ENCODE measurements around the gene SLC30A2. TPM values are rescaled to one million over a fixed set of nuclear protein-coding genes. Genes with fewer than 3 reads are reported as not detected.
"Not testable (repeated sequence)": the region's sequence is repeated elsewhere in the genome, so short reads cannot be mapped to it uniquely, and the experiment has no call there.

Gene SLC30A2
- polyA plus RNA-seq, 3 donors = not detected

DNA sequence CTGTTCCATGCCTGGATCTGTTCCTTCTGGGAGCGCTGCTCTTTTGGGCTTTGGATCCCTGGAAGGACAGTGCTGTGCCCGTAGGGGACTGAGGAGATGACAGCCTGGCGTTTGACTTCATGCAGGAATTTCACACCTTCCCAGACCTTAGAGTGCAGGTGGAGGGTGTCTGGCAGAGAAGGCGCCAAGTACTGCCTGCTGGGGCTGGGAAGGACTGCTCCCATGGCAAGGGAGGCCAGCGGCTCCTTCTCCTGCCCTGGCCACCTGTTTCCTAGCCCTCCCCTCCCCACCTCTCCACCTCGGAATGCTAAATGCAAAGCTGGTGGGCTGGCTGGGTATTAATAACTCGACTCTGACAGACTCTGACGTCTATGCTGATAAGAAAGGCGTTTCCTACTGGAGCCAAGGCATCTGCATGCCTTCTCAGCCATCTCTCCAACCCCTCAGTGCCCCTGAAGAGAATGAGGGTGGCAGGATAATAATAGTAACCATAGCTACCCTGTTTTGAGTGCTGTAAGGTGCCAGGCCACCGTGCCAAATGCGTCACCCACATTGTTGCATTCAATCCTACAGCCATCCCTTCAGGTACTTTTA is 48.3 kb upstream of the SLC30A2 start:
- DNase-seq = no peak
- Histone ChIP-seq H3K4me1 (ENCODE audit: control insufficient read depth in 1 of 2, insufficient read depth in 2 of 2, low read length in 2 of 2) (no peaks in the 10 kb centered on the region), H4K20me1 (ENCODE audit: insufficient read depth, low read length) (no peaks in the 10 kb centered on the region), H3K9ac (ENCODE audit: insufficient read depth, low read length, poor library complexity, severe bottlenecking) (no peak overlapping the region), H3K27me3 (ENCODE audit: control insufficient read depth in 2 of 2, insufficient read depth in 2 of 2, low read length in 2 of 2) (peaks cover 0 to 21% of the 10 kb centered on the region in 2 donors), H2AFZ (ENCODE audit: insufficient read depth, low read depth, low read length, poor library complexity, severe bottlenecking) (no peak overlapping the region), H3K27ac (ENCODE audit: low read depth in 1 of 2, low read length in 2 of 2) (no peak overlapping the region), H3K36me3 (replicated peaks in 1 of 2; ENCODE audit: control insufficient read depth in 1 of 2, insufficient read depth in 2 of 2, low read length in 2 of 2) (no peaks in the 10 kb centered on the region), H3K79me2 (ENCODE audit: insufficient read depth, low read length) (no peaks in the 10 kb centered on the region), H3K4me2 (replicated peaks; ENCODE audit: extremely low read depth, low read length, poor library complexity, severe bottlenecking) (no peak overlapping the region), H3K4me3 (replicated peaks in 1 of 3; ENCODE audit: low read depth in 2 of 3, low read length in 3 of 3) (no peak overlapping the region), H3K9me3 (replicated peaks in 1 of 2; ENCODE audit: control insufficient read depth in 1 of 2, insufficient read depth in 1 of 2, low read length in 2 of 2) (no peaks in the 10 kb centered on the region)
- no peak for TF ChIP-seq CTCF (IDR thresholded peaks at IDR 0.05)
- peak overlapping the region in 1 of 2 donors; percentile 11 for H3K4me3 Mint-ChIP-seq
- intact Hi-C loops (cut with micrococcal nuclease) = no loop called here
- H3K27ac Mint-ChIP-seq = no peak overlapping the region
- peaks cover 21 to 41% (median 33%) of the 10 kb centered on the region in 3 donors for H3K27me3 Mint-ChIP-seq (ENCODE audit: low read depth in 3 of 3)
- no CpG with 5 or more reads among the region's 11 CpGs for WGBS (ENCODE audit: insufficient coverage)
- H3K9me3 Mint-ChIP-seq = peaks cover 0 to 4% (median 0%) of the 10 kb centered on the region in 7 donors
- H3K36me3 Mint-ChIP-seq = no peaks in the 10 kb centered on the region
- H3K4me1 Mint-ChIP-seq = no peaks in the 10 kb centered on the region

- H3K4me3 Mint-ChIP-seq; H3K9me3 ChIP-seq (replicated peaks in 1 of 2; ENCODE audit: control insufficient read depth in 1 of 2, insufficient read depth in 1 of 2, low read length in 2 of 2); DNase-seq; H2AFZ ChIP-seq (ENCODE audit: insufficient read depth, low read depth, low read length, poor library complexity, severe bottlenecking); H3K27ac Mint-ChIP-seq; H3K79me2 ChIP-seq (ENCODE audit: insufficient read depth, low read length); H3K27ac ChIP-seq (ENCODE audit: low read depth in 1 of 2, low read length in 2 of 2); H3K4me1 Mint-ChIP-seq; H3K4me1 ChIP-seq (ENCODE audit: control insufficient read depth in 1 of 2, insufficient read depth in 2 of 2, low read length in 2 of 2); H3K4me2 ChIP-seq (replicated peaks; ENCODE audit: extremely low read depth, low read length, poor library complexity, severe bottlenecking); H3K4me3 ChIP-seq (replicated peaks in 1 of 3; ENCODE audit: low read depth in 2 of 3, low read length in 3 of 3); H3K36me3 ChIP-seq (replicated peaks in 1 of 2; ENCODE audit: control insufficient read depth in 1 of 2, insufficient read depth in 2 of 2, low read length in 2 of 2); H3K9ac ChIP-seq (ENCODE audit: insufficient read depth, low read length, poor library complexity, severe bottlenecking); H3K36me3 Mint-ChIP-seq; intact Hi-C loops (cut with micrococcal nuclease); H4K20me1 ChIP-seq (ENCODE audit: insufficient read depth, low read length); H3K9me3 Mint-ChIP-seq: not testable (repeated sequence)
- WGBS (ENCODE audit: insufficient coverage) = 43% methylated on average over 2 of the region's 6 CpGs
- H3K27me3 Mint-ChIP-seq (ENCODE audit: low read depth in 3 of 3) = peaks cover 24 to 43% (median 30%) of the 10 kb centered on the region in 3 donors
- peaks cover 0 to 21% of the 10 kb centered on the region in 2 donors for H3K27me3 ChIP-seq (ENCODE audit: control insufficient read depth in 2 of 2, insufficient read depth in 2 of 2, low read length in 2 of 2)
Measured at GRCh38 chr1:26093569-26093968, 47.7 kb upstream of the SLC30A2 start.

Data from CD14-positive monocyte (primary cell).